Measurements from ENCODE around the gene PLEKHA5. TPM values are rescaled to one million over a fixed set of nuclear protein-coding genes. Genes with fewer than 3 reads are reported as not detected.

PLEKHA5 gene
- total RNA-seq, 1 donor from 2014 or later, result 30.2 TPM

DNA sequence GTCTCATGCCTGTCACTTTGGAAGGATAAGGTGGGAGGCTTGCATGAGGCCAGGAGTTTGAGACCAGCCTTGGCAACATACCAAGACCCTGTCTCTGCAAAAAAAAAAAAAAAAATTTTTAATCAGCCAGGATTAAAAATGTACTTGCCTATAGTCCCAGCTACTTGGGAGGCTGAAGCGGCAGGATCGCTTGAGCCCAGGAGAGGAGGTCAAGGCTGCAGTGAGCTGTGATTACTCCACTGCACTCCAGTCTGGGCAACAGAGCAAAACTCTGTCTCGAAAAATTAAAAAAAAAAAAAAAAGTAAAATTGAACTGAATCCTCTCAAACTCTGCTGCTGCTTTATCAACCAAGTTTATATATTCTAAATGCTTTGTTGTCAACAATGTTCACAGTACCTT, 181.6 kb downstream of the PLEKHA5 start:
- no peaks in the 10 kb centered on the region for H3K4me1 Mint-ChIP-seq (ENCODE audit: unreplicated experiment)
- DNase-seq (ENCODE audit: low spot score), result no peak
- H3K27ac Mint-ChIP-seq (ENCODE audit: unreplicated experiment), result no peak overlapping the region
- peaks cover 1% of the 10 kb centered on the region for H3K27me3 Mint-ChIP-seq (ENCODE audit: unreplicated experiment)
- H3K9me3 Mint-ChIP-seq (ENCODE audit: unreplicated experiment), result no peaks in the 10 kb centered on the region
- no peak overlapping the region for H3K4me3 Mint-ChIP-seq (ENCODE audit: unreplicated experiment)
- H3K36me3 Mint-ChIP-seq (ENCODE audit: low read depth, unreplicated experiment), result no peaks in the 10 kb centered on the region
- TF ChIP-seq, protein P1, sequence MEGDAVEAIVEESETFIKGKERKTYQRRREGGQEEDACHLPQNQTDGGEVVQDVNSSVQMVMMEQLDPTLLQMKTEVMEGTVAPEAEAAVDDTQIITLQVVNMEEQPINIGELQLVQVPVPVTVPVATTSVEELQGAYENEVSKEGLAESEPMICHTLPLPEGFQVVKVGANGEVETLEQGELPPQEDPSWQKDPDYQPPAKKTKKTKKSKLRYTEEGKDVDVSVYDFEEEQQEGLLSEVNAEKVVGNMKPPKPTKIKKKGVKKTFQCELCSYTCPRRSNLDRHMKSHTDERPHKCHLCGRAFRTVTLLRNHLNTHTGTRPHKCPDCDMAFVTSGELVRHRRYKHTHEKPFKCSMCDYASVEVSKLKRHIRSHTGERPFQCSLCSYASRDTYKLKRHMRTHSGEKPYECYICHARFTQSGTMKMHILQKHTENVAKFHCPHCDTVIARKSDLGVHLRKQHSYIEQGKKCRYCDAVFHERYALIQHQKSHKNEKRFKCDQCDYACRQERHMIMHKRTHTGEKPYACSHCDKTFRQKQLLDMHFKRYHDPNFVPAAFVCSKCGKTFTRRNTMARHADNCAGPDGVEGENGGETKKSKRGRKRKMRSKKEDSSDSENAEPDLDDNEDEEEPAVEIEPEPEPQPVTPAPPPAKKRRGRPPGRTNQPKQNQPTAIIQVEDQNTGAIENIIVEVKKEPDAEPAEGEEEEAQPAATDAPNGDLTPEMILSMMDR (IDR thresholded peaks at IDR 0.05; ENCODE audit: unreplicated experiment), result no peak

DNA sequence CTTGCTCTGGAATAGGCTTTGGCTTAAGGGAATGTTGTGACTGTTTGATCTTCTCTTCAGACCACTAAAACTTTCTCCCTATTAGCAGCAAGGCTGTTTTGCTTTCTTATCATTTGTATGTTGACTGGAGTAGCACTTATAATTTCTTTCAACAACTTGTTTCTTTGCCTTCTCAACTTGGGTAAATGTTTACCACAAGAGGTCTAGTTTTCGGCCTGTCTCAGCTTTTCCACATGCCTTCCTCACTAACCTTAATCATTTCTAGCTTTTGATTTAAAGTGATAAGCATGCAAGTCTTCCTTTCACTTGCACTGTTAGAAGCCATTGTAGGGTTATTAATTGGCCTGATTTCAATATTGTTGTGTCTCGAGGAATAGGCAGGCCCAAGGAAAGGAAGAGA, 183.1 kb downstream of the PLEKHA5 start:
- no peak overlapping the region for H3K27ac Mint-ChIP-seq (ENCODE audit: unreplicated experiment)
- no peak overlapping the region for H3K4me3 Mint-ChIP-seq (ENCODE audit: unreplicated experiment)
- H3K4me1 Mint-ChIP-seq (ENCODE audit: unreplicated experiment), result no peaks in the 10 kb centered on the region
- H3K9me3 Mint-ChIP-seq (ENCODE audit: unreplicated experiment), result no peaks in the 10 kb centered on the region
- TF ChIP-seq, protein P1 (IDR thresholded peaks at IDR 0.05; ENCODE audit: unreplicated experiment), result no peak
- DNase-seq (ENCODE audit: low spot score), result no peak
- H3K36me3 Mint-ChIP-seq (ENCODE audit: low read depth, unreplicated experiment), result no peaks in the 10 kb centered on the region
- H3K27me3 Mint-ChIP-seq (ENCODE audit: unreplicated experiment), result peaks cover 1% of the 10 kb centered on the region

DNA sequence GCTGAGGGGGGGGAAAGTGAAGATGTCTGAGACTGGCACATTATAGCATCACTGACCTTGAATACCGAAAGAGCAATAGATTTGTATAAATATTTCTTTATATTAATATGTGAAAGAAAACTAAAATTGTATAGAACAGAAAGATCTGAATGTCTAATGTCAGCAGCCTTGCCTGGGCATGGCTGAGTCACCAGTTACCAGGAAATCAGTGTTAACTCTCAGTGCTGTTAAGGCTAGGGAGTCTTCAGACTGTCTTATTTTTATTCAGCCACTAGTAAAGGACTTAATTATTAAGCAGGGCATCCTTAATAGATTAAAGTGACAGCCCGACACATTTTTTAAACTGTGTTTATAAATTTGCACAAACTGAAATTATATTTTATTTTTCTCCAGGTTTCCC, 186.9 kb downstream of the PLEKHA5 start:
- no peak overlapping the region for H3K4me3 Mint-ChIP-seq (ENCODE audit: unreplicated experiment)
- H3K36me3 Mint-ChIP-seq (ENCODE audit: low read depth, unreplicated experiment), result no peaks in the 10 kb centered on the region
- TF ChIP-seq, protein P1 (IDR thresholded peaks at IDR 0.05; ENCODE audit: unreplicated experiment), result no peak
- no peak for DNase-seq (ENCODE audit: low spot score)
- no peaks in the 10 kb centered on the region for H3K4me1 Mint-ChIP-seq (ENCODE audit: unreplicated experiment)
- H3K27me3 Mint-ChIP-seq (ENCODE audit: unreplicated experiment), result peaks cover 1% of the 10 kb centered on the region
- no peaks in the 10 kb centered on the region for H3K9me3 Mint-ChIP-seq (ENCODE audit: unreplicated experiment)
- no peak overlapping the region for H3K27ac Mint-ChIP-seq (ENCODE audit: unreplicated experiment)

DNA sequence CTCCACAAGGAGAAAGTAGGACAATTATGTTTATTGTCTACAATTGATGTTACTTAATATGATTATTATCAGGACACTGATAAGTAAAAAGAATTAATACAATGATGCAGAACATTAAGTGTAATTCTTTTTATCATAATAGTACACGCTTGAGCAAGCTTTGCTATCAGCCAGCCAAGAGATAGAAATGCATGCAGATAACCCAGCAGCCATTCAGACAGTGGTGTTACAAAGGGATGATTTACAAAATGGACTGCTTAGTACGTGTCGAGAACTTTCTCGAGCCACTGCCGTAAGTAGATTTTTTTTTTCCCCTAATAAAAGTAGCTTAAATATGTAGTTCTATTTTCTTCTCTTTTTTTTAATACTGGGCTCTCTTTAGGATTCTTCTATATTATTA, 192.8 kb downstream of the PLEKHA5 start:
- Mint-ChIP-seq H3K27ac (ENCODE audit: unreplicated experiment) (no peak overlapping the region), H3K36me3 (ENCODE audit: low read depth, unreplicated experiment) (no peaks in the 10 kb centered on the region), H3K4me3 (ENCODE audit: unreplicated experiment) (no peak overlapping the region), H3K9me3 (ENCODE audit: unreplicated experiment) (no peaks in the 10 kb centered on the region), H3K27me3 (ENCODE audit: unreplicated experiment) (no peaks in the 10 kb centered on the region), H3K4me1 (ENCODE audit: unreplicated experiment) (no peaks in the 10 kb centered on the region)
- no peak for DNase-seq (ENCODE audit: low spot score)
- TF ChIP-seq, protein P1 (IDR thresholded peaks at IDR 0.05; ENCODE audit: unreplicated experiment), result no peak

DNA sequence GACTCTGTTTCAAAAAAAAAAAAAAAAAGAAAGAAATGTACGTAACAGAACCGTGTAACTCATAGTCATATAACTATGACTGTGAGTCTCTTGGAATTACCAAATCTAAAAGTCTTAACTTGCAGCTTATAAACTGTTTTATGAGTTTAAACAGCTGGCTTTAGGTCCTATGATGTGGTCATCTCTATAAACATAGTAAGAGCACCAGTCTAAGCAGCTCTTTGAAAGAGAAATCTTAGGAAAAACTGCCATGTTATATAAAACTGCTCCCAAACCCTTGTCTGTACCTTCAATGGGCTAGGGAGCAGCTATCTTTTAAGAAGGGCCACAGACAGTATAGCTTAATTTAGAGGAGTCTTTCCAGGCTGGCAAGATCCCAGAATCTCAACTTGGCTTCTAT, 194.3 kb downstream of the PLEKHA5 start:
- H3K27ac Mint-ChIP-seq (ENCODE audit: unreplicated experiment), result no peak overlapping the region
- no peaks in the 10 kb centered on the region for H3K27me3 Mint-ChIP-seq (ENCODE audit: unreplicated experiment)
- no peak overlapping the region for H3K4me3 Mint-ChIP-seq (ENCODE audit: unreplicated experiment)
- DNase-seq (ENCODE audit: low spot score), result no peak
- TF ChIP-seq, protein P1 (IDR thresholded peaks at IDR 0.05; ENCODE audit: unreplicated experiment), result no peak
- H3K4me1 Mint-ChIP-seq (ENCODE audit: unreplicated experiment), result no peaks in the 10 kb centered on the region
- H3K9me3 Mint-ChIP-seq (ENCODE audit: unreplicated experiment), result no peaks in the 10 kb centered on the region
- H3K36me3 Mint-ChIP-seq (ENCODE audit: low read depth, unreplicated experiment), result no peaks in the 10 kb centered on the region

Data from endothelial cell (in vitro differentiated cells).